Lower leg skin (tissue), 3 donors: ENCODE measurements around the gene ADGRF5.

Experiments
- POLR2A ChIP-seq, 2 donors: fragments of 450-650 bp; IDR thresholded peaks; one replicate each; pipeline ENCODE4 v1.6.1; 2016 to 2017; ENCODE audit warnings: antibody characterized with exemption in 2 of 2, mild to moderate bottlenecking in 1 of 2, moderate library complexity in 1 of 2
- TF ChIP-seq, protein P1 (sequence below), 3 donors: fragments of 450-650 bp; IDR thresholded peaks; one replicate each; pipeline ENCODE4 v1.5.1; 2016; ENCODE audit warnings: antibody characterized with exemption in 3 of 3, mild to moderate bottlenecking in 3 of 3, moderate library complexity in 2 of 3

GRCh38 chr6:46894433-46894832 lies 27.3 kb downstream of the ADGRF5 start:
- TF ChIP-seq, protein P1, sequence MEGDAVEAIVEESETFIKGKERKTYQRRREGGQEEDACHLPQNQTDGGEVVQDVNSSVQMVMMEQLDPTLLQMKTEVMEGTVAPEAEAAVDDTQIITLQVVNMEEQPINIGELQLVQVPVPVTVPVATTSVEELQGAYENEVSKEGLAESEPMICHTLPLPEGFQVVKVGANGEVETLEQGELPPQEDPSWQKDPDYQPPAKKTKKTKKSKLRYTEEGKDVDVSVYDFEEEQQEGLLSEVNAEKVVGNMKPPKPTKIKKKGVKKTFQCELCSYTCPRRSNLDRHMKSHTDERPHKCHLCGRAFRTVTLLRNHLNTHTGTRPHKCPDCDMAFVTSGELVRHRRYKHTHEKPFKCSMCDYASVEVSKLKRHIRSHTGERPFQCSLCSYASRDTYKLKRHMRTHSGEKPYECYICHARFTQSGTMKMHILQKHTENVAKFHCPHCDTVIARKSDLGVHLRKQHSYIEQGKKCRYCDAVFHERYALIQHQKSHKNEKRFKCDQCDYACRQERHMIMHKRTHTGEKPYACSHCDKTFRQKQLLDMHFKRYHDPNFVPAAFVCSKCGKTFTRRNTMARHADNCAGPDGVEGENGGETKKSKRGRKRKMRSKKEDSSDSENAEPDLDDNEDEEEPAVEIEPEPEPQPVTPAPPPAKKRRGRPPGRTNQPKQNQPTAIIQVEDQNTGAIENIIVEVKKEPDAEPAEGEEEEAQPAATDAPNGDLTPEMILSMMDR (IDR thresholded peaks at IDR 0.05) = no peak
- TF ChIP-seq POLR2A (IDR thresholded peaks at IDR 0.05) = no peak
